Measurements from ENCODE around the gene APOL4. TPM values are rescaled to one million over a fixed set of nuclear protein-coding genes. Genes with fewer than 3 reads are reported as not detected.

Gene APOL4
- total RNA-seq = 0.32 TPM in 1 of 2 replicates, not detected in the other

GRCh38 chr22:36201630-36202319 is at the start of gene APOL4:
Gene APOL4 (minus strand): TSS chr22:36201809. CDS start chr22:36201734, 75 bp downstream.

DNA sequence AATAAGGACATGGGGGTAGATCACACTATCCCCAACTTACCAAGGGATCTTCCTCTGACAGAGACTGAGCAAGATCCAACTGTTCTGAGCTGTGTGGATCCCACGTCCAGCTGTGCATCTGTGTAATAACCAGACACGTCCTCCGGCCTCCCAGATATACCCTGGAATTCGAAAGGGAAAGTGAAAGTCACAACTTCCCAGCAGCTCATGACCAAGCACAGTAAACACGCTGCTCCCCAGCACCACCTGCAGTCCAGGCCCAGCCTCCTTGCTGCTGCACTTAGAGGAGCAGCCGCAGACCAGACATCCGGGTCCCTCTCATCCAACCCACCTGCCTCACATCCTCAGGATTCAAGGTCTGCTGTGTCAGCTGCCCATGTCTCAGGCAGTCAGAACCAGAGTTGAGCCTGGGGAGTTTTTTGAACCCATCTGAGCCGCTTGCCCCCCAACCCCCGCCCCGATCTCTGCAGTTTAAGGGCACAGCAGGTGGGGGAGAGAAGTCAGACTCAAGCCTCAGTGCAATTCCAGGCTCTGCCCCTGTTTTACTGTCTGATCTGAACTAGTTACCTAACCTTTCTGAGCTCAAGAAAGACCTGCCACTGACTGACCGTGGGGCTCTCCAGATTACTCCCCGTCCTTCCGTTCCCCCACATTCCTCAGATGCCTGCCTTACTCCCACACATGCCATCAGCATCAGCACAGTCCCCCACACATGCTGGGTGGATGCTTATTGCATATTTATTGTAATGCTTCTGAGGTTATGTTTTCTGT is 38.0 kb upstream of the APOL4 start, which contains the start of gene APOL2:
APOL2 (minus strand) TSS at position 127 of the 771 bp plus-strand sequence. CDS start 6,365 bp downstream, outside the sequence.

DNA sequence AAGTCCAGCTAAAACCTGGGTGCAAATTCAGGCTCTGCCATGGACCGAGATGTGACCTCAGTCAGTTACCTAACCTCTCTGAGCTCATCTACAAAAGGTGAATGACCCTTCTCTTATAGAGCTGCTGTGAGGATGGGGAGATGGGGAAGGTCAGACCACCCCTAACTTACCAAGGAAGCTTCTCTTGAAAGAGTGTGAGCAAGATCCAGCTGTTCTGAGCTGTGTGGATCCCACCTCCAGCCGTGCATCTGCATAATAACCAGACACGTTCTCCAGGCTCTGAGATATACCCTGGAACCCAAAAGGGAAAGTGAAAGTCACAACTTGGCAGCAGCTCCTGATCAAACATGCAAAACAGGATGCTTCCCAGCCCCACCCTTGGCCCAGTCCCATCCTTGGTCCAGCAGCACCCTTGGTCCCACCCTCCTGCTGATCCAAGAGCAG is 41.1 kb downstream of the APOL4 start, which contains the start of gene APOL3:
APOL3 (minus strand) TSS at position 257 of the 444 bp plus-strand sequence. CDS start 11,700 bp downstream, outside the sequence.

Other genes starting within 250 kb of the APOL4 start
- gene RBFOX2, start 173.0 kb downstream of the APOL4 start, total RNA-seq = 77.8 and 91.0 TPM in 2 replicates
- gene APOL3, start 41.1 kb downstream of the APOL4 start, total RNA-seq = 12.5 and 14.7 TPM in 2 replicates
- 26.7 and 40.3 TPM in 2 replicates for gene APOL2, start 37.7 kb upstream of the APOL4 start, total RNA-seq
- 4.9 and 5.0 TPM in 2 replicates for gene APOL1, start 51.3 kb upstream of the APOL4 start, total RNA-seq
- 403 and 433 TPM in 2 replicates for gene MYH9, start 186.2 kb upstream of the APOL4 start, total RNA-seq